Esophagus squamous epithelium (tissue), 5 donors: ENCODE data around the gene GPATCH4. TPM values are rescaled to one million over a fixed set of nuclear protein-coding genes. Genes with fewer than 3 reads are reported as not detected.
"Not testable (repeated sequence)": the region's sequence is repeated elsewhere in the genome, so short reads cannot be mapped to it uniquely, and the experiment has no call there.

Experiments
- DNase-seq: peaks from one replicate; lab custom pipeline; 2025; lab: John Stamatoyannopoulos, UW
- H3K27ac ChIP-seq, 4 donors: fragments of 200-600 bp; sonication (generic); one replicate each; pipeline ENCODE4 v1.5.1; 2016 to 2019; ENCODE audit warnings: mild to moderate bottlenecking in 1 of 4
- H3K27me3 ChIP-seq, 4 donors: fragments of 200-600 bp; sonication (generic); 1 replicate in 3 of 4; 2 replicates in 1 of 4; pipeline versions ENCODE4 v1.5.1 to v1.6.0; 2017 to 2021; ENCODE audit warnings: antibody characterized with exemption in 1 of 4
- H3K36me3 ChIP-seq, 3 donors: fragments of 200-600 bp; sonication (generic); one replicate each; pipeline ENCODE4 v1.5.1; 2016 to 2019
- H3K4me1 ChIP-seq, 3 donors: fragments of 200-600 bp; sonication (generic); one replicate each; pipeline ENCODE4 v1.5.1; 2017 to 2019
- H3K4me3 ChIP-seq, 4 donors: fragments of 200-600 bp; sonication (generic); 1 replicate in 3 of 4; 2 replicates in 1 of 4; pipeline ENCODE4 v1.5.1; 2016 to 2019; ENCODE audit warnings: mild to moderate bottlenecking in 2 of 4, moderate library complexity in 1 of 4
- H3K9me3 ChIP-seq, 3 donors: fragments of 200-600 bp; sonication (generic); one replicate each; pipeline ENCODE4 v1.5.1; 2016 to 2019
- POLR2A ChIP-seq, 4 donors: fragments of 450-650 bp; IDR thresholded peaks; one replicate each; pipeline ENCODE4 v1.6.1; 2017; ENCODE audit warnings: antibody characterized with exemption in 4 of 4, mild to moderate bottlenecking in 4 of 4, moderate library complexity in 3 of 4
- WGBS, 2 donors: methylation state at CpG; one replicate each; pipeline ENCODE4 v1.1.5; 2018; 5-methylcytosine and 5-hydroxymethylcytosine counted together
- intact Hi-C: fragments of 100-400 bp; cut with DNase I; formaldehyde crosslinking; loops from one replicate; pipeline ENCODE4 v1.15.0; 2022
- total RNA-seq, 4 donors: library from RNA; depleted of rRNA; stranded (reverse); fragments of >200 nt; gene quantifications; one replicate each; pipeline ENCODE4 v1.1.0, GENCODE V29; 2016
- TF ChIP-seq, protein P1 (sequence below), 6 experiments: fragments of 450-650 bp in 4 of 6; fragments of 200-600 bp in 2 of 6; sonication (generic) in 2 of 6; IDR thresholded peaks; one replicate each; pipeline ENCODE4 v1.5.1; 2016 to 2019; ENCODE audit warnings: antibody characterized with exemption in 6 of 6, mild to moderate bottlenecking in 4 of 6, moderate library complexity in 4 of 6
- donor health status: DM: yes; HTN: yes; CAD: no.

GPATCH4 gene
- total RNA-seq, 4 donors from 2014 or later, result 14.0 to 41.8 (median 25.0) TPM

GRCh38 chr1:156608036-156608674, 6.9 kb upstream of the GPATCH4 start:
- 26 to 29% methylated on average over 7 of the region's 7 CpGs for WGBS, 2 donors
- intact Hi-C loops, result no loop called here
- no peaks in the 10 kb centered on the region for H3K9me3 ChIP-seq
- H3K36me3 ChIP-seq, result no peaks in the 10 kb centered on the region
- peaks cover 0 to 4% (median 0%) of the 10 kb centered on the region in 3 donors for H3K4me1 ChIP-seq
- DNase-seq, result no peak
- no peak overlapping the region for H3K27ac ChIP-seq
- no peak overlapping the region for H3K4me3 ChIP-seq
- peaks cover 0 to 31% (median 0%) of the 10 kb centered on the region in 4 donors for H3K27me3 ChIP-seq
- TF ChIP-seq, protein P1, sequence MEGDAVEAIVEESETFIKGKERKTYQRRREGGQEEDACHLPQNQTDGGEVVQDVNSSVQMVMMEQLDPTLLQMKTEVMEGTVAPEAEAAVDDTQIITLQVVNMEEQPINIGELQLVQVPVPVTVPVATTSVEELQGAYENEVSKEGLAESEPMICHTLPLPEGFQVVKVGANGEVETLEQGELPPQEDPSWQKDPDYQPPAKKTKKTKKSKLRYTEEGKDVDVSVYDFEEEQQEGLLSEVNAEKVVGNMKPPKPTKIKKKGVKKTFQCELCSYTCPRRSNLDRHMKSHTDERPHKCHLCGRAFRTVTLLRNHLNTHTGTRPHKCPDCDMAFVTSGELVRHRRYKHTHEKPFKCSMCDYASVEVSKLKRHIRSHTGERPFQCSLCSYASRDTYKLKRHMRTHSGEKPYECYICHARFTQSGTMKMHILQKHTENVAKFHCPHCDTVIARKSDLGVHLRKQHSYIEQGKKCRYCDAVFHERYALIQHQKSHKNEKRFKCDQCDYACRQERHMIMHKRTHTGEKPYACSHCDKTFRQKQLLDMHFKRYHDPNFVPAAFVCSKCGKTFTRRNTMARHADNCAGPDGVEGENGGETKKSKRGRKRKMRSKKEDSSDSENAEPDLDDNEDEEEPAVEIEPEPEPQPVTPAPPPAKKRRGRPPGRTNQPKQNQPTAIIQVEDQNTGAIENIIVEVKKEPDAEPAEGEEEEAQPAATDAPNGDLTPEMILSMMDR (IDR thresholded peaks at IDR 0.05), result peak; percentile 66 to 80 (median 74)
- no peak for TF ChIP-seq POLR2A (IDR thresholded peaks at IDR 0.05)

DNA sequence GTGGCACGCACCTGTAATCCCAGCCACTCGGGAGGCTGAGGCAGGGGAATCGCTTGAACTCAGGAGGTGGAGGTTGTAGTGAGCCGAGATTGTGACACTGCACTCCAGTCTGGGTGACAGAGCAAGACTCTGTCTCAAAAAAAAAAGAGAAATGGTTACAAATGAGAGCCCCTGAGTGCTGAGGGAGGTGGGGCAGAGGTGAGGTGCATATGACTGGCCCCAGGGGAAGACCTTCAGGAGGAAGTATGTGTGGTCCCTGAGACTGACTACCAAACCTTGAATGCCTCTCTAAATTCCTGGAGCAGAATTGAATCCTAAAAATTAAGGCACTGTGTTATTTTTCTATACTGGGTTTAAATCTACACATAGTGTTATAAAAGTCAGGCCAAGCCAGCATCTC, 6.1 kb upstream of the GPATCH4 start:
- peaks cover 0 to 23% (median 0%) of the 10 kb centered on the region in 4 donors for H3K27me3 ChIP-seq
- H3K36me3 ChIP-seq, H3K9me3 ChIP-seq, H3K27ac ChIP-seq, intact Hi-C loops, H3K4me3 ChIP-seq, DNase-seq: not testable (repeated sequence)
- WGBS, 2 donors, result 66 to 77% methylated on average over 4 of the region's 4 CpGs
- peaks cover 0 to 12% (median 4%) of the 10 kb centered on the region in 3 donors for H3K4me1 ChIP-seq

- no peak overlapping the region for H3K4me3 ChIP-seq
- intact Hi-C loops, result loop anchor here (5.0 kb wide), 1 partner anchor 145 kb away; no protein-coding TSS in a partner anchor
- DNase-seq, result no peak
- WGBS, 2 donors, result 16 to 29% methylated on average over 9 to 10 of the region's 10 CpGs
- H3K36me3 ChIP-seq, result peaks cover 0 to 21% (median 0%) of the 10 kb centered on the region in 3 donors
- peaks cover 17 to 31% (median 25%) of the 10 kb centered on the region in 3 donors for H3K4me1 ChIP-seq
- TF ChIP-seq, protein P1 (IDR thresholded peaks at IDR 0.05), result peak in 3 of 6 experiments; percentile 20 to 23 (median 21)
- no peak for TF ChIP-seq POLR2A (IDR thresholded peaks at IDR 0.05)
- no peak overlapping the region for H3K27ac ChIP-seq
- no peaks in the 10 kb centered on the region for H3K9me3 ChIP-seq
- no peaks in the 10 kb centered on the region for H3K27me3 ChIP-seq
Measured at GRCh38 chr1:156602557-156602993, 1.3 kb upstream of the GPATCH4 start.

DNA sequence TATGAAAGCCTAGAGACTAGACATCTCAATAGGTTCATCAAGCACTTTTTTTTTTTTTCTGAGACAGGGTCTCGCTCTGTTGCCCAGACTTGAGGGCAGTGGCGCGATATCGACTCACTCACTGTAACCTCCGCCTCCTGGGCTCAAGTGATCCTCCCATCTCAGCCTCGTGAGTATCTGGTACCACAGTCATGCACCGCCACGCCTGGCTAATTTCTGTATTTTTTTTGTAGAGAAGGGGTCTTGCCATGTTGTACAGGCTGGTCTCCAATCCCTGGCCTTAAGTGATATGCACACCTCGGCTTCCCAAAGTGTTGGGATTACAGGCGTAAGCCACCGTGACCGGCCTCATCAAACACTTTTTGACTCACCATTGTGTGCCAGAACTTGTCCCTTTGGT, 613 bp upstream of the GPATCH4 start:
- H3K27ac ChIP-seq, result peak overlapping the region; percentile 71 to 87 (median 84)
- H3K36me3 ChIP-seq, result peaks cover 0 to 28% (median 0%) of the 10 kb centered on the region in 3 donors
- DNase-seq, result no peak
- no peaks in the 10 kb centered on the region for H3K27me3 ChIP-seq
- peak overlapping the region; percentile 55 to 80 (median 68) for H3K4me3 ChIP-seq
- WGBS, 2 donors, result 29 to 57% methylated on average over 10 to 12 of the region's 12 CpGs
- no peak for TF ChIP-seq POLR2A (IDR thresholded peaks at IDR 0.05)
- TF ChIP-seq, protein P1 (IDR thresholded peaks at IDR 0.05), result no peak
- intact Hi-C loops, result loop anchor here (5.0 kb wide), 1 partner anchor 145 kb away; no protein-coding TSS in a partner anchor
- H3K4me1 ChIP-seq, result peaks cover 17 to 31% (median 25%) of the 10 kb centered on the region in 3 donors
- H3K9me3 ChIP-seq, result no peaks in the 10 kb centered on the region

- Histone ChIP-seq H3K4me3 (peak overlapping the region; percentile 55 to 80 (median 68)), H3K4me1 (peaks cover 17 to 31% (median 25%) of the 10 kb centered on the region in 3 donors), H3K27me3 (no peaks in the 10 kb centered on the region), H3K36me3 (peaks cover 1 to 39% (median 7%) of the 10 kb centered on the region in 3 donors), H3K9me3 (no peaks in the 10 kb centered on the region), H3K27ac (peak overlapping the region; percentile 71 to 87 (median 84))
- intact Hi-C loops, result loop anchor here (5.0 kb wide), 1 partner anchor 143 kb away; no protein-coding TSS in a partner anchor
- WGBS, 2 donors, result 0 to 1% methylated on average over 12 to 13 of the region's 13 CpGs
- no peak for TF ChIP-seq POLR2A (IDR thresholded peaks at IDR 0.05)
- TF ChIP-seq, protein P1 (IDR thresholded peaks at IDR 0.05), result no peak
- no peak for DNase-seq
Measured at GRCh38 chr1:156600733-156601121, 552 bp downstream of the GPATCH4 start.
